Measurements from ENCODE around the gene NR1H4. TPM values are rescaled to one million over a fixed set of nuclear protein-coding genes. Genes with fewer than 3 reads are reported as not detected.

NR1H4 gene
- polyA plus RNA-seq, 3 donors: not detected

- H3K9ac ChIP-seq (ENCODE audit: insufficient read depth, low read length, poor library complexity, severe bottlenecking): no peak overlapping the region
- no peak overlapping the region for H3K27ac ChIP-seq (ENCODE audit: low read depth in 1 of 2, low read length in 2 of 2)
- Mint-ChIP-seq H3K9me3 (peaks cover 0 to 2% (median 0%) of the 10 kb centered on the region in 7 donors), H3K4me1 (no peaks in the 10 kb centered on the region), H3K36me3 (no peaks in the 10 kb centered on the region), H3K27me3 (ENCODE audit: low read depth in 3 of 3) (peaks cover 0 to 5% (median 2%) of the 10 kb centered on the region in 3 donors), H3K27ac (no peak overlapping the region), H3K4me3 (no peak overlapping the region)
- no peaks in the 10 kb centered on the region for H3K4me1 ChIP-seq (ENCODE audit: control insufficient read depth in 1 of 2, insufficient read depth in 2 of 2, low read length in 2 of 2)
- TF ChIP-seq, protein P1, sequence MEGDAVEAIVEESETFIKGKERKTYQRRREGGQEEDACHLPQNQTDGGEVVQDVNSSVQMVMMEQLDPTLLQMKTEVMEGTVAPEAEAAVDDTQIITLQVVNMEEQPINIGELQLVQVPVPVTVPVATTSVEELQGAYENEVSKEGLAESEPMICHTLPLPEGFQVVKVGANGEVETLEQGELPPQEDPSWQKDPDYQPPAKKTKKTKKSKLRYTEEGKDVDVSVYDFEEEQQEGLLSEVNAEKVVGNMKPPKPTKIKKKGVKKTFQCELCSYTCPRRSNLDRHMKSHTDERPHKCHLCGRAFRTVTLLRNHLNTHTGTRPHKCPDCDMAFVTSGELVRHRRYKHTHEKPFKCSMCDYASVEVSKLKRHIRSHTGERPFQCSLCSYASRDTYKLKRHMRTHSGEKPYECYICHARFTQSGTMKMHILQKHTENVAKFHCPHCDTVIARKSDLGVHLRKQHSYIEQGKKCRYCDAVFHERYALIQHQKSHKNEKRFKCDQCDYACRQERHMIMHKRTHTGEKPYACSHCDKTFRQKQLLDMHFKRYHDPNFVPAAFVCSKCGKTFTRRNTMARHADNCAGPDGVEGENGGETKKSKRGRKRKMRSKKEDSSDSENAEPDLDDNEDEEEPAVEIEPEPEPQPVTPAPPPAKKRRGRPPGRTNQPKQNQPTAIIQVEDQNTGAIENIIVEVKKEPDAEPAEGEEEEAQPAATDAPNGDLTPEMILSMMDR (IDR thresholded peaks at IDR 0.05): no peak
- H3K4me3 ChIP-seq (replicated peaks in 1 of 3; ENCODE audit: low read depth in 2 of 3, low read length in 3 of 3): no peak overlapping the region
- H3K27me3 ChIP-seq (ENCODE audit: control insufficient read depth in 2 of 2, insufficient read depth in 2 of 2, low read length in 2 of 2): no peaks in the 10 kb centered on the region
- H4K20me1 ChIP-seq (ENCODE audit: insufficient read depth, low read length): no peaks in the 10 kb centered on the region
- H2AFZ ChIP-seq (ENCODE audit: insufficient read depth, low read depth, low read length, poor library complexity, severe bottlenecking): no peak overlapping the region
- H3K9me3 ChIP-seq (replicated peaks in 1 of 2; ENCODE audit: control insufficient read depth in 1 of 2, insufficient read depth in 1 of 2, low read length in 2 of 2): no peaks in the 10 kb centered on the region
- intact Hi-C loops (cut with micrococcal nuclease): no loop called here
- no peak overlapping the region for H3K4me2 ChIP-seq (replicated peaks; ENCODE audit: extremely low read depth, low read length, poor library complexity, severe bottlenecking)
- H3K36me3 ChIP-seq (replicated peaks in 1 of 2; ENCODE audit: control insufficient read depth in 1 of 2, insufficient read depth in 2 of 2, low read length in 2 of 2): no peaks in the 10 kb centered on the region
- WGBS (ENCODE audit: insufficient coverage): 100% methylated on average over 1 of the region's 1 CpG
- no peaks in the 10 kb centered on the region for H3K79me2 ChIP-seq (ENCODE audit: insufficient read depth, low read length)
- DNase-seq: no peak
Observed at GRCh38 chr12:100490056-100490455, 16.4 kb downstream of the NR1H4 start.

DNA sequence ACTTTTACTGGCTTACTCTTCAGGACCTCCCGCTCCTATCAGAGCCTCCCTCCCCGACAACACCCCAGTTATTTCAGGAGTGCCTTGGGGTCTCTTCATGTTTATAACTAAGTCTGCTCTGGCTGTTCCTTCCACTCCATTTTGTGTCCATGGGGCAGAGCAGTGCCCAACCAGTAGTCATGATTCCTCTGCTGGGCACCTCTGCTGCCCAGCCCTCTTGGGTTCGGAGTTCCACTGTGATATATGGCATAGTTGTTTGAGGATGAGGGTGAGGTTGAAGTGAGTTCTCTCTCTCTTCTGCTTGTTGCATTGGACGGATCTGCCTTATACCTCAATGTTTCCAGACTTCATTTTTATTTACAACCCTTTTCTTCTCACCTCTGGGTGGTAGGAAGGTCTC, 17.4 kb downstream of the NR1H4 start:
- no peaks in the 10 kb centered on the region for H3K79me2 ChIP-seq (ENCODE audit: insufficient read depth, low read length)
- H3K4me1 ChIP-seq (ENCODE audit: control insufficient read depth in 1 of 2, insufficient read depth in 2 of 2, low read length in 2 of 2): no peaks in the 10 kb centered on the region
- TF ChIP-seq, protein P1 (IDR thresholded peaks at IDR 0.05): no peak
- no peaks in the 10 kb centered on the region for H3K36me3 ChIP-seq (replicated peaks in 1 of 2; ENCODE audit: control insufficient read depth in 1 of 2, insufficient read depth in 2 of 2, low read length in 2 of 2)
- H2AFZ ChIP-seq (ENCODE audit: insufficient read depth, low read depth, low read length, poor library complexity, severe bottlenecking): no peak overlapping the region
- H3K4me1 Mint-ChIP-seq: no peaks in the 10 kb centered on the region
- no peaks in the 10 kb centered on the region for H3K36me3 Mint-ChIP-seq
- intact Hi-C loops (cut with micrococcal nuclease): no loop called here
- no peak overlapping the region for H3K4me3 ChIP-seq (replicated peaks in 1 of 3; ENCODE audit: low read depth in 2 of 3, low read length in 3 of 3)
- H4K20me1 ChIP-seq (ENCODE audit: insufficient read depth, low read length): no peaks in the 10 kb centered on the region
- H3K9ac ChIP-seq (ENCODE audit: insufficient read depth, low read length, poor library complexity, severe bottlenecking): no peak overlapping the region
- no peak overlapping the region for H3K27ac Mint-ChIP-seq
- no peaks in the 10 kb centered on the region for H3K27me3 ChIP-seq (ENCODE audit: control insufficient read depth in 2 of 2, insufficient read depth in 2 of 2, low read length in 2 of 2)
- no peak overlapping the region for H3K4me2 ChIP-seq (replicated peaks; ENCODE audit: extremely low read depth, low read length, poor library complexity, severe bottlenecking)
- no peak overlapping the region for H3K4me3 Mint-ChIP-seq
- H3K27me3 Mint-ChIP-seq (ENCODE audit: low read depth in 3 of 3): peaks cover 0 to 3% (median 2%) of the 10 kb centered on the region in 3 donors
- H3K9me3 Mint-ChIP-seq: peaks cover 0 to 2% (median 0%) of the 10 kb centered on the region in 7 donors
- DNase-seq: no peak
- H3K27ac ChIP-seq (ENCODE audit: low read depth in 1 of 2, low read length in 2 of 2): no peak overlapping the region
- 100% methylated on average over 2 of the region's 4 CpGs for WGBS (ENCODE audit: insufficient coverage)
- no peaks in the 10 kb centered on the region for H3K9me3 ChIP-seq (replicated peaks in 1 of 2; ENCODE audit: control insufficient read depth in 1 of 2, insufficient read depth in 1 of 2, low read length in 2 of 2)
